H1 (cell line): ENCODE data around the gene NFKB1. TPM values are rescaled to one million over a fixed set of nuclear protein-coding genes. Genes with fewer than 3 reads are reported as not detected.
A peak's percentile ranks its signal among the peaks of the same experiment; 100 is the strongest.

ENCODE experiments used
- CTCF ChIA-PET: fragments of 300-600 bp; sonication (Branson Sonifier 250); formaldehyde crosslinking; loops from one replicate; lab custom pipeline; 2021; ENCODE audit not compliant: partially characterized antibody; lab: Charles Lee
- POLR2A ChIA-PET: fragments of 300-600 bp; sonication (Branson Sonifier 250); formaldehyde crosslinking; loops from one replicate; lab custom pipeline; 2021; ENCODE audit warnings: inconsistent platforms; ENCODE audit not compliant: partially characterized antibody; lab: Charles Lee
- DNase-seq, 2 experiments: peaks; one replicate each; pipeline versions ENCODE4 v3.0.0 to v3.0.0-alpha.2; 2010 to 2022; ENCODE audit warnings: low spot score in 2 of 2, low read depth in 1 of 2, mixed read lengths in 1 of 2
- FAIRE-seq: peaks from 2 replicates; lab custom pipeline; 2011; peaks lifted over from hg19 to GRCh38; lab: Jason Lieb, UNC
- H2AFZ ChIP-seq: 2 replicates; pipeline ENCODE4 v1.8.1; 2012; ENCODE audit warnings: low read length, inconsistent platforms
- H2AK5ac ChIP-seq: 2 replicates; pipeline ENCODE4 v1.6.1; 2013; ENCODE audit warnings: low read depth, low read length
- H2BK120ac ChIP-seq: replicated peaks from 2 replicates; pipeline ENCODE3; 2013; ENCODE audit warnings: low read depth, low read length, inconsistent platforms
- H2BK12ac ChIP-seq: 2 replicates; pipeline ENCODE4 v1.6.1; 2013; ENCODE audit warnings: low read depth, low read length
- H2BK15ac ChIP-seq: 2 replicates; pipeline ENCODE4 v1.6.1; 2013; ENCODE audit warnings: low read length
- H2BK20ac ChIP-seq: 2 replicates; pipeline ENCODE4 v1.6.1; 2013; ENCODE audit warnings: low read length
- H2BK5ac ChIP-seq: 2 replicates; pipeline ENCODE4 v1.6.1; 2013; ENCODE audit warnings: low read depth, low read length
- H3K14ac ChIP-seq: 2 replicates; pipeline ENCODE4 v1.6.1; 2013; ENCODE audit warnings: inconsistent platforms; ENCODE audit not compliant: insufficient read length
- H3K18ac ChIP-seq: 2 replicates; pipeline ENCODE4 v1.6.1; 2013; ENCODE audit warnings: low read length; ENCODE audit errors: extremely low read depth
- H3K23ac ChIP-seq: 2 replicates; pipeline ENCODE4 v1.6.1; 2013; ENCODE audit warnings: inconsistent platforms; ENCODE audit not compliant: insufficient read length
- H3K23me2 ChIP-seq: 2 replicates; pipeline ENCODE4 v1.6.1; 2013; ENCODE audit warnings: low read depth, low read length
- H3K27ac ChIP-seq: 2 replicates; pipeline ENCODE4 v1.6.1; 2011; ENCODE audit warnings: low read depth, low read length, inconsistent platforms
- H3K27me3 ChIP-seq, 4 experiments: replicated peaks in 1 of 4; 1 replicate in 1 of 4; 2 replicates in 3 of 4; pipeline versions ENCODE4 v1.6.1 to v1.8.1; 2011 to 2013; ENCODE audit warnings: low read length in 3 of 4, mild to moderate bottlenecking in 3 of 4, inconsistent platforms in 2 of 4, mixed read lengths in 2 of 4, moderate library complexity in 1 of 4; ENCODE audit not compliant: control insufficient read depth in 3 of 4, insufficient read depth in 3 of 4; ENCODE audit errors: extremely low read depth in 1 of 4
- H3K36me3 ChIP-seq, 4 experiments: 2 replicates each; pipeline versions ENCODE4 v1.6.1 to v1.8.1; 2011 to 2013; ENCODE audit warnings: mild to moderate bottlenecking in 4 of 4, low read length in 3 of 4, moderate library complexity in 2 of 4, control low read depth in 1 of 4, inconsistent platforms in 1 of 4; ENCODE audit not compliant: insufficient read depth in 4 of 4, control insufficient read depth in 2 of 4
- H3K4ac ChIP-seq: replicated peaks from 2 replicates; pipeline ENCODE3; 2013; ENCODE audit warnings: low read length, low read depth, mixed read lengths, inconsistent platforms; ENCODE audit not compliant: insufficient read length
- H3K4me1 ChIP-seq, 4 experiments: replicated peaks in 1 of 4; 1 replicate in 1 of 4; 2 replicates in 3 of 4; pipeline versions ENCODE4 v1.6.1 to v1.8.1; 2011 to 2013; ENCODE audit warnings: low read length in 3 of 4, inconsistent platforms in 2 of 4, mixed read lengths in 1 of 4; ENCODE audit not compliant: insufficient read depth in 4 of 4, control insufficient read depth in 3 of 4
- H3K4me2 ChIP-seq, 2 experiments: 2 replicates each; pipeline versions ENCODE4 v1.6.1 to v1.8.1; 2011 to 2013; ENCODE audit warnings: low read depth in 2 of 2, low read length in 2 of 2, control low read depth in 1 of 2, inconsistent platforms in 1 of 2, mild to moderate bottlenecking in 1 of 2; ENCODE audit not compliant: insufficient read depth in 1 of 2
- H3K4me3 ChIP-seq, 4 experiments: fragments of 200-600, 300-600 bp in 1 of 4; sonication (generic), shearing (Covaris generic), sonication (Bioruptor Twin) in 1 of 4; 2 replicates each; pipeline versions ENCODE4 v1.5.1 to v1.8.1; 2011 to 2016; ENCODE audit warnings: low read length in 4 of 4, low read depth in 3 of 4, control low read depth in 2 of 4, inconsistent platforms in 2 of 4, mild to moderate bottlenecking in 2 of 4, mixed read lengths in 1 of 4, moderate library complexity in 1 of 4; ENCODE audit not compliant: insufficient read depth in 2 of 4; ENCODE audit errors: extremely low read depth in 1 of 4
- H3K56ac ChIP-seq: replicated peaks from 2 replicates; pipeline ENCODE3; 2013; ENCODE audit warnings: low read depth, mild to moderate bottlenecking, mixed read lengths, low read length, inconsistent platforms; ENCODE audit not compliant: insufficient read length
- H3K79me1 ChIP-seq: 2 replicates; pipeline ENCODE4 v1.6.1; 2013; ENCODE audit warnings: low read depth, low read length, control low read depth
- H3K79me2 ChIP-seq, 2 experiments: 2 replicates each; pipeline versions ENCODE4 v1.6.1 to v1.8.1; 2012 to 2013; ENCODE audit warnings: low read length in 2 of 2, mild to moderate bottlenecking in 2 of 2, inconsistent platforms in 1 of 2; ENCODE audit not compliant: insufficient read depth in 2 of 2, control insufficient read depth in 1 of 2
- H3K9ac ChIP-seq, 4 experiments: replicated peaks in 1 of 4; 1 replicate in 1 of 4; 2 replicates in 3 of 4; pipeline versions ENCODE4 v1.6.1 to v1.8.1; 2011 to 2013; ENCODE audit warnings: low read depth in 3 of 4, low read length in 3 of 4, control low read depth in 2 of 4, mild to moderate bottlenecking in 2 of 4, moderate library complexity in 2 of 4, inconsistent platforms in 1 of 4; ENCODE audit errors: extremely low read depth in 1 of 4
- H3K9me3 ChIP-seq, 2 experiments: 2 replicates each; pipeline versions ENCODE4 v1.6.1 to v1.8.1; 2012 to 2013; ENCODE audit warnings: mild to moderate bottlenecking in 2 of 2, moderate library complexity in 2 of 2, control low read depth in 1 of 2, inconsistent platforms in 1 of 2, low read depth in 1 of 2, low read length in 1 of 2, mixed read lengths in 1 of 2; ENCODE audit not compliant: insufficient read depth in 2 of 2
- H4K20me1 ChIP-seq, 2 experiments: replicated peaks in 1 of 2; 2 replicates each; pipeline versions ENCODE3 to v1.8.1; 2011 to 2013; ENCODE audit warnings: inconsistent platforms in 2 of 2, low read length in 2 of 2, mild to moderate bottlenecking in 1 of 2; ENCODE audit not compliant: insufficient read depth in 2 of 2, control insufficient read depth in 1 of 2
- H4K5ac ChIP-seq: 2 replicates; pipeline ENCODE4 v1.6.1; 2013; ENCODE audit warnings: low read length, low read depth, mixed read lengths, inconsistent platforms; ENCODE audit not compliant: insufficient read length
- H4K8ac ChIP-seq: 2 replicates; pipeline ENCODE4 v1.8.0; 2013; ENCODE audit warnings: mild to moderate bottlenecking, moderate library complexity, low read length, inconsistent platforms; ENCODE audit not compliant: insufficient read depth; ENCODE audit errors: extremely low read depth
- H4K91ac ChIP-seq: replicated peaks from 2 replicates; pipeline ENCODE3; 2013; ENCODE audit warnings: low read length, mixed read lengths, inconsistent platforms; ENCODE audit not compliant: insufficient read length
- KDM5A ChIP-seq: fragments of 200-600 bp; IDR thresholded peaks from 2 replicates; pipeline ENCODE4 v1.7.1; 2012; ENCODE audit warnings: mild to moderate bottlenecking, low read length, inconsistent platforms, mixed read lengths
- TAF7 ChIP-seq: optimal IDR thresholded peaks from 2 replicates; pipeline ENCODE3; 2011; ENCODE audit warnings: low read depth, mild to moderate bottlenecking, inconsistent platforms, low read length, moderate library complexity, borderline replicate concordance
- WGBS, 2 experiments: shearing (Covaris generic) in 1 of 2; methylation state at CpG; one replicate each; pipeline versions ENCODE4 v1.1.6 to v1.1.7; 2013 to 2015; ENCODE audit warnings: low lambda C conversion rate in 2 of 2, mixed read lengths in 2 of 2, inconsistent platforms in 1 of 2, low coverage in 1 of 2, missing lambda C conversion rate in 1 of 2; ENCODE audit not compliant: insufficient replicate concordance in 2 of 2, insufficient coverage in 1 of 2, insufficient read length in 1 of 2; ENCODE audit errors: extremely low coverage in 1 of 2, missing lambda C conversion rate in 1 of 2; 5-methylcytosine and 5-hydroxymethylcytosine counted together
- polyA plus RNA-seq, 7 experiments: library from polyadenylated mRNA; depleted of rRNA in 3 of 7; stranded (reverse) in 5 of 7; unstranded in 2 of 7; fragments of >200 nt in 5 of 7; fragments of 200-250 nt in 2 of 7; gene quantifications; 1 replicate in 5 of 7; 2 replicates in 1 of 7; 4 replicates in 1 of 7; pipeline versions ENCODE4 v1.2.1 to v1.2.3, GENCODE V29; 2011 to 2013; ENCODE audit warnings: missing spikeins in 2 of 7, mixed read lengths in 2 of 7
- total RNA-seq: library from RNA; stranded (reverse); fragmentation: NEBNext Ultra II Directional; extraction: Animal tissue kit (Norgen Biotek cat#: 25700); gene quantifications from 2 replicates; pipeline ENCODE4 v1.2.1, GENCODE V29; 2021

NFKB1 gene
- total and polyA plus RNA-seq, 2 of the 8 experiments (the other 6 are each of a cell fraction or from before 2014, with no cell fraction given): 2.9 to 6.8 TPM

- no peak overlapping the region for H3K9ac ChIP-seq
- POLR2A ChIA-PET: interaction anchor here (1.5 kb wide), 1 partner anchor 326 kb away, joined by 7 read pairs; the partner anchor contains the start of gene UBE2D3
- H3K27me3 ChIP-seq: peaks cover 0 to 6% (median 4%) of the 10 kb centered on the region in 4 experiments; a peak in 2 of 7 replicates
- no peak overlapping the region for H3K14ac ChIP-seq
- peak overlapping the region; percentile 61 to 96 (median 78); a peak in 7 of 8 replicates for H3K4me3 ChIP-seq
- H3K79me1 ChIP-seq: no peaks in the 10 kb centered on the region
- DNase-seq (no peak), FAIRE-seq (no peak)
- no peak overlapping the region for H2BK120ac ChIP-seq
- no peaks in the 10 kb centered on the region for H3K36me3 ChIP-seq
- no peak overlapping the region for H4K91ac ChIP-seq
- no peak overlapping the region for H4K5ac ChIP-seq
- no peak overlapping the region for H3K4ac ChIP-seq
- CTCF ChIA-PET: interaction anchor here (0.7 to 1.0 kb wide), 3 partner anchors 8 to 18 kb away, joined by 3 read pairs; no protein-coding TSS in a partner anchor
- peak overlapping the region; percentile 82 to 87 for H3K4me2 ChIP-seq
- H2BK20ac ChIP-seq: no peak overlapping the region
- no peak overlapping the region for H3K56ac ChIP-seq
- no peak overlapping the region for H2BK12ac ChIP-seq
- H2AFZ ChIP-seq: no peak overlapping the region
- no peak overlapping the region for H2AK5ac ChIP-seq
- no peaks in the 10 kb centered on the region for H3K9me3 ChIP-seq
- peaks cover 5% of the 10 kb centered on the region; the same call in 1 of the 2 replicates for H3K23me2 ChIP-seq
- TF ChIP-seq KDM5A (no peak), TAF7 (no peak)
- TF ChIP-seq, all 59 proteins: peak for 0
- Histone ChIP-seq H3K79me2 (no peaks in the 10 kb centered on the region), H3K27ac (no peak overlapping the region), H3K23ac (no peak overlapping the region), H3K4me1 (no peaks in the 10 kb centered on the region), H2BK5ac (no peak overlapping the region), H4K20me1 (no peaks in the 10 kb centered on the region), H2BK15ac (no peak overlapping the region), H3K18ac (no peak overlapping the region), H4K8ac (no peak overlapping the region)
- WGBS, 2 experiments: 52% methylated on average over 1 of the region's 1 CpG; no CpG with 5 or more reads in 1 of the 2 experiments
These were observed 1.3 kb downstream of the NFKB1 start for GRCh38 chr4:102502543-102502818.
